Smooth muscle cell of the brain vasculature (primary cell): ENCODE measurements around the gene KRTAP5-8.
"Not testable (repeated sequence)": the region's sequence is repeated elsewhere in the genome, so short reads cannot be mapped to it uniquely, and the experiment has no call there.

Experiments used
- DNase-seq: peaks from one replicate; pipeline ENCODE4 v3.0.0-alpha.2; 2012; ENCODE audit warnings: low read depth, low spot score

Gene KRTAP5-8

GRCh38 chr11:71537977-71538665 lies at the start of gene KRTAP5-8:
Gene KRTAP5-8, plus strand, starts transcription at chr11:71538025. Its CDS starts 31 bp downstream, at chr11:71538056.
- not testable (repeated sequence) for DNase-seq

DNA sequence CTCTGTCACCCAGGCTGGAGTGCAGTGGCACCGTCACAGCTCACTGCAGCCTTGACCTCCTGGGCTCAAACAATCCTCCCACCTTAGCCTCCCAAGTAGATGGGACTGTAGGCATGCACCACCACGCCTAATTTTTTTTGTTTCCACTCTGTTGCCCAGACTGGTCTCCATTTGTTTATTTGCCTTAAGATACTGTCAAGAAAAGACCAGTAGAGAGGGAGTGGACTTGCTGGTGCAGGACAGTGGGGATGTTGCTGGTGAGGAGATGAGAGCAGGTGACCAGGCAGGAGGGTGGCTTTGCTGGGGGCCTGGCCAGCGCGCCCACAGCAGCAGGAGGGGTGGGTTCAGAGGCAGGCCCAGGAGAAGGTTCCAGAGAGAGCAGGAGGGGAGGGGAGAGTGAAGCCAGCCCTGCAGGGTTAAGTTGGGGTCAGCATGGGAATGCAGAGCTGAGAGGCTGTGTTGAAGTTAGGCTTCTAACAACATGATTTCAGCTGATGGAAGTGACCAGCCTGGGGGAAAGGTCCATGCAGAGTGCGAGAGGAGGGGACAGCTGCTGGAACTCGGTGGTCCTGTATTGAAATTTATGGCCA lies 49.0 kb upstream of the KRTAP5-8 start:
- no peak for DNase-seq

GRCh38 chr11:71489311-71490043 lies 48.3 kb upstream of the KRTAP5-8 start:
- DNase-seq: no peak

DNA sequence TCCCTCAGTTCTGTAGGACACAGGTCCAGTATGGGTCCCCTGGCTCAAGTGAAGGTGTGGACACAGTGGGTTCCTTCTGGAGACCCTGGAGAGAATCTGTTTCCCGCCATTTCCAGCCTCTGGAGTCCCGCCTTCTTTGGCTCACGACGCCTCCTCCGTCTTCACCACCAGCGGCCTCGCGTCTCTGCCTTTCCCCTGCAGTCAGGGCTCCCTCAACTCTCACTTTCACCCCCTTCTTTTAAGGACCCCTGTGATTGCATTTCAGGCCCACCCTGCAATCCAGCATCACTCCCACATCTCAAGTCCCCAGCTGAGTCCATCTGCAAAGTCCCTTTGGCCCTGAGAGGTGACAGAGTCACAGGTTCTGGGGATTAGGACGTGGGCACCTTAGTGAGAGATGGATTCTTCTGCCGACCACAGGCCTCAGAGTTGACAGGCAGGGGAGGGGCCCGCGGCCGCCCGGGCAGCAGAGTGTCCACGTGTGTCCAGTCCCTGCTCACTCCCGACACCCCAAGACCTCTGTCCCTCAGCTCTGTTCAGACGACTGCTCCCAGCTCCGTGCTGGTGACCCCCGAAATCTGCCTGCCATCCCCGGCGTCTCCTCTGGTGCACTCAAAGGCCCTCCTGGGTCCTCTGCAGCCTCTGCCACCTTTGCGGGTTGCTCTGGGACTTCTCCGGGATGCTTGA lies 47.6 kb upstream of the KRTAP5-8 start:
- no peak for DNase-seq

- no peak for DNase-seq
Observed at GRCh38 chr11:71490731-71491390, 47.0 kb upstream of the KRTAP5-8 start.

GRCh38 chr11:71491531-71491930 lies 46.3 kb upstream of the KRTAP5-8 start:
- no peak for DNase-seq

DNA sequence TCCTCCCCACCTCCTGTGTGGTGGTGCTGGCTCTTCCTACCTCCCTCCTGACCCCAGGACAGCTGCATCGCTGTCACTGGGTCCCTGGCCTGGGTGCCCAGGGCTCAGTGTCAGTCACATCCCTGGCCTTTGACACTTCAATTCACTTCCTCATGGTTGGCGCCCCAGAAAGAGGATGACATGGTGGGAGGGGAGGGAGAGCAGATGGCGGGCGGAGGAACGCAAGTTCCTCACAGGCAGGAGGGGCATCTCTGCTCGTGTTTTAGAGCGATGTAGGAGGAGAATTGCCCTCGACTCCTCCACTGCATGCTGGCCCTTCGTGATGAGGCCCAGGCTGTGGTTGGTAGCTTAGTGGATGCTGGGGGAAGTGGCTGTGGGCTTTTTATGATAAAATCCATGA lies 45.9 kb upstream of the KRTAP5-8 start:
- DNase-seq: no peak

DNA sequence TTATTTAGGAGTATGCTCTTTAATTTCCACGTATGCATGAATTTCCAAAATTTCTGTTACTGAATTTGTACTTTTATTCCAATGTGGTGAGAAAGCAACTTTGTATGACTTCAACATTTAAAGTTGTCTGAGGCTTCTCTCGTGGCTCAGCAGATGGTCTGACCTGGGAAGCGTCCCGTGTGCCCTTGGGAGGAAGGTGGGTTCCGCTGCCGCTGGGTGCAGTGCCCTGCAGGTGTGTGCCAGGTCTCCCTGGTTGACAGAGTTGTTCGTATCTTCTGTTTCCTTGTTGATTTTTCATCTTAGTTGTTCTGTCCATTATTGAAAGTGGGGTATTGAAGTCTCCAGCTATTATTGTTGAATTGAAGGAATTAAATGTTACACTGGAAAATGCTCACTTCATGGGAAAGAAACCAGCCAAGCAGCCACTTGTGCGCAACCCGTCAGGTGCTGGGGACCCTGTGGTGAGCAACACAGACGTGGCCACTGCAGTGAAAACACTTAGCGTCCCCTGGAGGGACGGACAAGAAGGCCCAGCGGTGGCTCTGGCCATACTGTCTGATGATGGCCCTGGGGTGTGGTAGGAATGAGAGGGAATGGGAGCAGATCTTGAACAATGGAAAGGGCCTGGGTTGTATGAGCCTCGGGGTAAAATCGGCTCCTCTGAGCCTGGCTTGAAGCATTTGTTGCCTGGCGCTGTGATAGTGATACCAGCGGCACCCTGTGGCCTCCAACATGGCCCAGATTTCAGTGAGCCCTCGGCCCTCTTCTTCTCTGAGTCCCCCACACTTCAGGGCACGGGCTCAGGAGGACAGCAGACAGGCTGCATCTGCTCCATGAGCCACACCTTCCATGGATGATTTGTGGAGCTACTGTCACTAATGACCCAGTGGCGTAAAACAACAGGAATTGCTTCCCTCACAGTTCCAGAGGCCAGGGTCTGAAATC lies 42.3 kb upstream of the KRTAP5-8 start:
- DNase-seq: no peak

DNA sequence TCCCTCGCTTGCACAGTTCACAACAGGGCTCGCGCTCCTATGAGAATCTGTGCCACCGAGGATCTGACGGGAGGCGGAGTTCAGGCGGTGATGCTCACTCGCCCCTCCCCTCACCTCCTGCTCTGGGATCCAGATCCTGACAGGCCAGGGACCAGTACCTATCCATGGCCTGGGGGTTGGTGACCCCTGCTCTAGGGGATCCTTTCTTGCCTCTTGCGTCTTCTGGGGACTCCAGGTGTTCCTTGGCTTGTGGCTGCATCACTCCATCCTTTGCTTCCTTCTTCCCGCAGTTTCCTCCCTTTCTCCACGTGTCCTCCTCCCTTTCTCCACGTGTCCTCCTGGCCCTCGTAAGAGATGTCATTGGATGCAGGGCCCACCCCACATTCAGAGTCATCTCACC lies 41.4 kb upstream of the KRTAP5-8 start:
- DNase-seq: no peak

DNA sequence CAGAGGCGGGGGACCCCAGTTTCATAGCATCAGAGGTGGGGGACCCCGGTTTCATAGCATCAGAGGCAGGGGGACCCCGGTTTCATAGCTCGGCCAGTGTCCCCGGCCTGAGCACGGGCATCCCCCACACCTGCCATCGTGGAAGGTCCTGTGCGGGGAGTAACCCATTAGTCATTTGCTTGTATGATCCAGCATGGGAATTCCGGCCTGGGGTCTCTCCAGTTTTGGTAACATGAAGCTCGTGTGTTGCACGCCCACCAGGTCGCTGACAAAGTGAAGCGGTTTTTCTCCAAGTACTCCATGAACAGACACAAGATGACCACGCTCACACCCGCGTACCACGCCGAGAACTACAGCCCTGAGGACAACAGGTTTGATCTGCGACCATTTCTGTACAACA lies 39.7 kb upstream of the KRTAP5-8 start:
- DNase-seq: no peak

DNA sequence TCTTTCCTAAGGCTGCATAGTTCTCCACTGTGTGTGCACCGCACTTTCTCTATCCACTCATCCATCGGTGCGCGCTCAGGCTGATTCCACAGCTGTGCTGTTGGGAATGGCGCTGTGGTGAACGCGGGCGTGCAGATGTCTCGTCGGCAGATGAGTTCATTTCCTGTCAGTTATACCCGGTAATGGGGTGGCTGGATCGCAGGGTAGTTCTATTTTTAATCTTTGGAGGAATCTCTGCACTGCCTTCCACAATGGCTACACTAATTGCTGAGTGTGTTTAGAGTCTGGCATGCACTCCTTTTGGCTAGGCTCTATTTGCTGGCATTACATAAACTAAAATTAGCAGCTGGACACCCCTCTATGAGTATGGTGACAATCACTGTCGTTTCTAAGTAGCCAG lies 38.7 kb upstream of the KRTAP5-8 start:
- DNase-seq: no peak

DNA sequence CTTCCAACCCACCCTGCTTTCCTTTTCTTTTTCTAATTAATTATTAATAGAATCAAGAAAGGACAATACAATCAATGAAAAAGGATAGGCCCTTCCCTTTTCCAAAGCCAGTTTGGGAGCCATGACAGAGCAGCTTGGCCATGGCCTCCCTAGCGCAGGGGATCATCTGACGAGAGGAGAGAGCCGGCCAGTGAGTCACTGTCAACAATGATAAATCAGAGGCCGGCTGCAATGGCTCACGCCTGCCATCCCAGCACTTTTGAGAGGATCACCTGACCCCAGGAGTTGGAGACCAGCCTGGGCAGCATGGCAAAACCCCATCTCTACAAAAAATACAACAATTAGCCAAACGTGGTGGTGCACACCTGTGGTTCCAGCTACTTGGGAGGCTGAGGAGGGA lies 38.3 kb upstream of the KRTAP5-8 start:
- no peak for DNase-seq

DNA sequence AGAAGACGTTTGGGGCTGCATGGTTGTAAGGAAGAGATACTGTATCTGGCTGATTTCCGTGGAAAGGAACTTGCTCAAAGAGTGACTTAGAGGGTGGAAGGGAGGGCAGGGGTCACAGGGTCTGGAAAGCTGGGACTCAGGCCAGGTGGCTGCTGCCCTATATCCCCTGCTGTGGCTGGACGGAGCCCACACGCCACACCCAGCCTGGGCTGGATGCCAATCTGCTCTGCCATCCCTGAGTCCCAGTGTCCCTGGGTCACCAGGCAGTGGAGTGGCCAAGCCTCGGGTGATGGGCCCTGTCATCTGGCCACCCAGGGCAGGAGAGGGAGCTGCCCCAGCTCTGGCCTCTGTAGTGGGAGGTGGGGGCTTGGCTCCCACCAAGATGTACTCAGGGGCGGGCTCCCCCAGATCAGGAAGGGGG lies 37.2 kb upstream of the KRTAP5-8 start:
- DNase-seq: no peak

DNA sequence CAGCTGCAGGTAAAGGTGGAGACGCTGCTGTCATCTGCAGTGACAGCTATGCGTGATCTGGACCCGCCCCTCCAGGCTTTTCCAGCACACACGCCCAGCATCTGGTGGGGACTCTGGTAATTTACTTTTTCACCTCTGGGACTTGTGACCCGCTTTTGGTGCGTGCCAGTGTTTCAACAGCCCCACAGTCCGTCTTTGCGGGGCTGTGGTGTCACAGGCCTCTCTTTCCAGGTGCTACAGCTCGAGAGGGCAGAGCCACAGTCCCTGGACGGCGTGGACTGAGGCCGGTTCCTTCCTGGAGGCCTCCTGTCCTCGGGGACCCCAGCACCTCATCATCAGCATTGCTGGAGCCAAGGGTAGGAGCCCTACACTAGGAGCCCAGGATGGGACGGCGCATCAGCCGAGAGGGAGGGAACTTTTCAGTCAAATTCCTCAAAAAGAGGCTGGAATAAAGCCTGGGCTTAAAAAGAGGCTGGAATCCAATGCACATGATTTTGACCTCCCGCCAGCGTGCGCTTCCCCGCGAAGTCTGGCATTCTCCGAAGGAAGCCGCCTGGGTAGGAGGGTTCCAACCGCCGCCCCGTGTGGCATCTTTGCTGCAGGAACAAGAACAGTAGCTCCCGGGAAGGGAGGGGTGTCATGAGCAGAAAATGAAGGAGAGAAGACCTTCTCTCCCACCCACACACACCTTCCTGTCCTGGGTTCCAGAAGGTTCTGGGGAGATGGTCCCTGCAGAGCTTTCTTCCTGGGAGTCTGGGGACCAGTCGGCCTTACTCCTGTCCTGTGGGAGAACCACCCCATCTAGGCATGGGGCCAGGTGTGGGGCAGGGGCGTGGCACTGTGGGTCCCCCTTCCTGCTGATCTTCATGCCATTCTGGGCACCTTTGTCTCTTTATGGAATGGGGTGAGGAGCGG lies 36.5 kb upstream of the KRTAP5-8 start:
- DNase-seq: no peak

DNA sequence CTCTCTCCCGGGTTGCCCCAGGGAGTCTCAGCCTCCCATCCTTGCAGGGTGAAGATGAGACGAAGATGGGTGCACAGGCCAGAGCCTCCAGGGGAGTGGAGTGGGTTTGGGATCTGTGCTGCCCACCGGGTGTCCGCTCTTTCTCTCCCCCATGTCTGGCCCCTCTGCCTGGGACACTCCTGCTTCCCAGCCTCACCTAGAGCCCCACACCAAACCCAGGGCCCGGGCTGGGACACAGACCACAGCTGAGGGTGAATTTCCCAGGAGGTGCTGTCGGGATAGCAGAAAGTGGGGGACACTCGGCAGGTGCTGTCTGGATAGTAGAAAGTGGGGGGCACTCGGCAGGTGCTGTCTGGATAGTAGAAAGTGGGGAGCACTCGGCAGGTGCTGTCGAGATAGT lies 35.8 kb upstream of the KRTAP5-8 start:
- no peak for DNase-seq

DNA sequence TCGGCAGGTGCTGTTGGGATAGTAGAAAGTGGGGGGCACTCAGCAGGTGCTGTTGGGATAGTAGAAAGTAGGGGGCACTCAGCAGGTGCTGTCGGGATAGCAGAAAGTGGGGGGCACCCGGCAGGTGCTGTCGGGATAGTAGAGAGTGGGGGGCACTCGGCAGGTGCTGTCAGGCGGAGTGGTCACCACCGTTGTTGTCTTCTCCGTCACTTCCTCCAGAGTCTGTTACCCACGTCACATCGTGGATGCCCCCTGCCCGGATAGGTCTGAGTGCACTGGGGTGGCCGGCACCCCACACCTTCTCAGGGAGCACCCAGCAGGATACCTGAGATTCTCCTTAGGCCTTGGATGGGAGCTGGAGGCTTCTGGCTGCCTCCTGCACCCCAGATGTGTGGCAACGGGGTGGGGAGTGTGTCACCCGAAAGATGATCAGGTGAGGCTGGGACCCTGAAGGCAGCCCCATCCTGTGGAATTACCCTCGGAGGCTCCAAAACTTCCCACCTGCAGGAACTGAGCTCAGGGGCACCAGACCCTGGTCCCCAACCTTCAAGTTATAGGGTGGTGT lies 34.9 kb upstream of the KRTAP5-8 start:
- no peak for DNase-seq

GRCh38 chr11:71504531-71504930 lies 33.3 kb upstream of the KRTAP5-8 start:
- DNase-seq: no peak

- DNase-seq: no peak
Observed at GRCh38 chr11:71505001-71505400, 32.8 kb upstream of the KRTAP5-8 start.

GRCh38 chr11:71505781-71506180 lies 32.0 kb upstream of the KRTAP5-8 start:
- DNase-seq: no peak
